Limb (tissue), 2 donors: ENCODE data around the gene SCGN.

Experiments used
- DNase-seq, 2 donors: peaks; one replicate each; pipeline ENCODE4 v3.0.0-alpha.2; 2016; ENCODE audit errors: extremely low spot score in 2 of 2

The SCGN gene

GRCh38 chr6:25640446-25640845 is 11.6 kb upstream of the SCGN start:
- no peak for DNase-seq

- DNase-seq = no peak
Observed at GRCh38 chr6:25640891-25641290, 11.1 kb upstream of the SCGN start.

- no peak for DNase-seq
Observed at GRCh38 chr6:25641377-25641776, 10.6 kb upstream of the SCGN start.

GRCh38 chr6:25641940-25642666 is 9.9 kb upstream of the SCGN start:
- no peak for DNase-seq

- no peak for DNase-seq
Observed at GRCh38 chr6:25642667-25643328, 9.2 kb upstream of the SCGN start.

GRCh38 chr6:25645916-25646315 is 6.1 kb upstream of the SCGN start:
- DNase-seq = no peak

- no peak for DNase-seq
Observed at GRCh38 chr6:25649611-25650010, 2.4 kb upstream of the SCGN start.

GRCh38 chr6:25655723-25656122 is 3.7 kb downstream of the SCGN start:
- DNase-seq = no peak

GRCh38 chr6:25659633-25660368 is 7.8 kb downstream of the SCGN start:
- no peak for DNase-seq

- DNase-seq = no peak
Observed at GRCh38 chr6:25660512-25660911, 8.5 kb downstream of the SCGN start.

- DNase-seq = no peak
Observed at GRCh38 chr6:25661129-25661779, 9.2 kb downstream of the SCGN start.

- no peak for DNase-seq
Observed at GRCh38 chr6:25665455-25665854, 13.4 kb downstream of the SCGN start.

GRCh38 chr6:25669413-25669812 is 17.4 kb downstream of the SCGN start:
- no peak for DNase-seq

GRCh38 chr6:25670208-25670607 is 18.2 kb downstream of the SCGN start:
- no peak for DNase-seq

GRCh38 chr6:25670793-25671513 is 18.9 kb downstream of the SCGN start:
- DNase-seq = no peak

GRCh38 chr6:25671652-25672051 is 19.6 kb downstream of the SCGN start:
- DNase-seq = no peak

GRCh38 chr6:25675167-25675566 is 23.2 kb downstream of the SCGN start:
- no peak for DNase-seq

- DNase-seq = no peak
Observed at GRCh38 chr6:25676775-25677174, 24.8 kb downstream of the SCGN start.

- DNase-seq = no peak
Observed at GRCh38 chr6:25681848-25682247, 29.8 kb downstream of the SCGN start.

- no peak for DNase-seq
Observed at GRCh38 chr6:25682324-25682723, 30.3 kb downstream of the SCGN start.

- DNase-seq = no peak
Observed at GRCh38 chr6:25684565-25684964, 32.5 kb downstream of the SCGN start.
